Neural progenitor cell (in vitro differentiated cells): ENCODE measurements around the gene PPP1R18. TPM values are rescaled to one million over a fixed set of nuclear protein-coding genes. Genes with fewer than 3 reads are reported as not detected.

Experiments
- DNase-seq: peaks from one replicate; pipeline ENCODE4 v3.0.0-alpha.2; 2016; ENCODE audit warnings: low spot score
- H2AFZ ChIP-seq: fragments of 200-600 bp; sonication (generic); replicated peaks from 2 replicates; pipeline ENCODE4 v1.6.1; 2016; ENCODE audit warnings: antibody characterized with exemption
- H3F3A ChIP-seq: fragments of 200-600 bp; sonication (generic); 2 replicates; pipeline ENCODE4 v1.6.1; 2016; ENCODE audit warnings: antibody characterized with exemption, low read depth
- H3K27ac ChIP-seq: fragments of 200-600 bp; sonication (generic); 2 replicates; pipeline ENCODE4 v1.5.1; 2016; ENCODE audit warnings: mild to moderate bottlenecking
- H3K27me3 ChIP-seq: fragments of 200-600 bp; sonication (generic); 2 replicates; pipeline ENCODE4 v1.6.1; 2016; ENCODE audit warnings: mild to moderate bottlenecking, moderate library complexity
- H3K36me3 ChIP-seq: fragments of 200-600 bp; sonication (generic); 2 replicates; pipeline ENCODE4 v1.5.1; 2016
- H3K4me1 ChIP-seq: fragments of 200-600 bp; sonication (generic); 2 replicates; pipeline ENCODE4 v1.6.1; 2016; ENCODE audit warnings: mixed run types
- H3K4me2 ChIP-seq: fragments of 200-600 bp; sonication (generic); 2 replicates; pipeline ENCODE4 v1.6.1; 2016
- H3K4me3 ChIP-seq: fragments of 200-600 bp; sonication (generic); 2 replicates; pipeline ENCODE4 v1.5.1; 2016
- H3K79me2 ChIP-seq: fragments of 200-600 bp; sonication (generic); 2 replicates; pipeline ENCODE4 v1.6.1; 2016; ENCODE audit warnings: low read depth
- H3K9ac ChIP-seq: fragments of 200-600 bp; sonication (generic); 2 replicates; pipeline ENCODE4 v1.6.1; 2016
- H3K9me3 ChIP-seq: fragments of 200-600 bp; sonication (generic); 2 replicates; pipeline ENCODE4 v1.5.1; 2016; ENCODE audit warnings: low read depth
- H4K20me1 ChIP-seq: fragments of 200-600 bp; sonication (generic); 2 replicates; pipeline ENCODE4 v1.6.1; 2016; ENCODE audit warnings: low read depth
- H3K27ac Mint-ChIP-seq: 3 replicates; pipeline ENCODE4 v1.8.0; 2021; ENCODE audit warnings: mixed read lengths
- H3K27me3 Mint-ChIP-seq: 2 replicates; pipeline ENCODE4 v1.8.0; 2022; ENCODE audit warnings: low read depth, mild to moderate bottlenecking, inconsistent platforms, moderate library complexity, mixed read lengths; ENCODE audit not compliant: insufficient read depth
- H3K36me3 Mint-ChIP-seq: 3 replicates; pipeline ENCODE4 v1.8.0; 2021; ENCODE audit warnings: mixed read lengths
- H3K4me1 Mint-ChIP-seq: 3 replicates; pipeline ENCODE4 v1.8.0; 2021; ENCODE audit warnings: mixed read lengths
- H3K4me3 Mint-ChIP-seq: 3 replicates; pipeline ENCODE4 v1.8.0; 2021; ENCODE audit warnings: mild to moderate bottlenecking, moderate library complexity, mixed read lengths
- H3K9me3 Mint-ChIP-seq: 3 replicates; pipeline ENCODE4 v1.8.0; 2020; ENCODE audit warnings: mixed read lengths
- EZH2 ChIP-seq: fragments of 200-600 bp; sonication (generic); IDR thresholded peaks from 2 replicates; pipeline ENCODE4 v1.6.1; 2017; ENCODE audit warnings: antibody characterized with exemption, mild to moderate bottlenecking, moderate library complexity
- EZH2phosphoT487 ChIP-seq: fragments of 200-600 bp; sonication (generic); IDR thresholded peaks from 2 replicates; pipeline ENCODE4 v1.6.1; 2017; ENCODE audit warnings: antibody characterized with exemption
- total RNA-seq: library from RNA; depleted of rRNA; stranded (reverse); fragments of >200 nt; gene quantifications from 2 replicates; pipeline ENCODE4 v1.2.3, GENCODE V29; 2015; ENCODE audit warnings: low replicate concordance
- TF ChIP-seq, protein P1 (sequence below): fragments of 200-600 bp; sonication (generic); IDR thresholded peaks from 2 replicates; pipeline ENCODE4 v1.5.1; 2017; ENCODE audit warnings: antibody characterized with exemption, mild to moderate bottlenecking

Gene PPP1R18
- total RNA-seq, 1 donor from 2014 or later = 10.2 TPM

DNA sequence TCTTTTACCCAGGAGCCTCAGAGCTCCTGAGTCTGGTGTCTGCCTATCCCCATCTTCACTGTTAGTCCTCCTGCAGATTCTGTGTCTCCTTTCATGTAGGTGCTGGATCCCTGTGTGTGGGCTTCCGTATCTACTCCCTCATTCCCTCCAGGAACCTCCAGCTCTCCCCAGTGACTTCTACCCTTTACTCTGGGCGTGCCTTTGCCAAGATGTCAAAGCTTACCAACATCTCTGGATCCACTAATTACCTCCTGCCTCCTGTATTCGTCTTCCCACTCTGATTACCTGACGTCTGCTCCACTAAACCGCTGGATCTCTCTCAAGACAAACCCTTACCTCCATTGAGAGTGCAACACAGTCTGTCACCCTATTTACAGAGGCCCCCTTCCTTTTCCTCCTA, 41.7 kb downstream of the PPP1R18 start:
- Histone ChIP-seq H3F3A (peaks cover 15% of the 10 kb centered on the region), H3K4me2 (no peak overlapping the region), H3K79me2 (peaks cover 30% of the 10 kb centered on the region), H3K4me3 (no peak overlapping the region), H3K9me3 (no peaks in the 10 kb centered on the region), H3K4me1 (peaks cover 10% of the 10 kb centered on the region), H4K20me1 (peaks cover 20% of the 10 kb centered on the region), H3K27ac (no peak overlapping the region), H3K27me3 (no peaks in the 10 kb centered on the region), H2AFZ (no peak overlapping the region), H3K9ac (no peak overlapping the region), H3K36me3 (no peaks in the 10 kb centered on the region)
- Mint-ChIP-seq H3K9me3 (no peaks in the 10 kb centered on the region), H3K27ac (no peak overlapping the region), H3K27me3 (peaks cover 2% of the 10 kb centered on the region), H3K4me1 (peaks cover 16% of the 10 kb centered on the region), H3K4me3 (no peak overlapping the region), H3K36me3 (peaks cover 25% of the 10 kb centered on the region)
- TF ChIP-seq EZH2phosphoT487 = no peak
- TF ChIP-seq, protein P1, sequence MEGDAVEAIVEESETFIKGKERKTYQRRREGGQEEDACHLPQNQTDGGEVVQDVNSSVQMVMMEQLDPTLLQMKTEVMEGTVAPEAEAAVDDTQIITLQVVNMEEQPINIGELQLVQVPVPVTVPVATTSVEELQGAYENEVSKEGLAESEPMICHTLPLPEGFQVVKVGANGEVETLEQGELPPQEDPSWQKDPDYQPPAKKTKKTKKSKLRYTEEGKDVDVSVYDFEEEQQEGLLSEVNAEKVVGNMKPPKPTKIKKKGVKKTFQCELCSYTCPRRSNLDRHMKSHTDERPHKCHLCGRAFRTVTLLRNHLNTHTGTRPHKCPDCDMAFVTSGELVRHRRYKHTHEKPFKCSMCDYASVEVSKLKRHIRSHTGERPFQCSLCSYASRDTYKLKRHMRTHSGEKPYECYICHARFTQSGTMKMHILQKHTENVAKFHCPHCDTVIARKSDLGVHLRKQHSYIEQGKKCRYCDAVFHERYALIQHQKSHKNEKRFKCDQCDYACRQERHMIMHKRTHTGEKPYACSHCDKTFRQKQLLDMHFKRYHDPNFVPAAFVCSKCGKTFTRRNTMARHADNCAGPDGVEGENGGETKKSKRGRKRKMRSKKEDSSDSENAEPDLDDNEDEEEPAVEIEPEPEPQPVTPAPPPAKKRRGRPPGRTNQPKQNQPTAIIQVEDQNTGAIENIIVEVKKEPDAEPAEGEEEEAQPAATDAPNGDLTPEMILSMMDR = no peak
- no peak for DNase-seq

DNA sequence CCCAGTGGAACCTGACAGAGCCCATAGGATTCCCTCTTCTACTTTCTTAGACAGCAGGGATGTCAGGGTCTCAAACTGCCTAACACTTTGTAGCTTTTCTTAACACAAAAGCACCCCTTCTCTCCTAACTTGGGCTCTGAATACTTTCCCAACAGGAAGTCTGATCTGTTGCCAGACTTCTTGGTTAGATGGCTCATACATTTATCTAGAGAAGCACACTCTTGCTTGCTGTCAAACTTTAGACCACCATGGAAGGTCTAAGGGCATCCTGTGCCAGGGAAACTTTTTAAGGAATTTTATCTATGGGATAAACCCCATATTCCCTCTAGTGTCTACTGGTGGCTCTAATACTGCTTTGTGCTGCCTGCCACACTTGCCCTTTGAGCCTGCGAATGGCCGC, 42.8 kb downstream of the PPP1R18 start:
- Histone ChIP-seq H3K4me1 (peaks cover 10% of the 10 kb centered on the region), H3K9me3 (no peaks in the 10 kb centered on the region), H3K4me2 (no peak overlapping the region), H3K36me3 (no peaks in the 10 kb centered on the region), H4K20me1 (peaks cover 20% of the 10 kb centered on the region), H3K27me3 (no peaks in the 10 kb centered on the region), H2AFZ (no peak overlapping the region), H3F3A (peaks cover 15% of the 10 kb centered on the region), H3K9ac (no peak overlapping the region), H3K27ac (no peak overlapping the region), H3K4me3 (no peak overlapping the region), H3K79me2 (peaks cover 27% of the 10 kb centered on the region)
- TF ChIP-seq, protein P1 = no peak
- TF ChIP-seq EZH2phosphoT487 = no peak
- H3K36me3 Mint-ChIP-seq = peaks cover 24% of the 10 kb centered on the region
- H3K4me1 Mint-ChIP-seq = peaks cover 16% of the 10 kb centered on the region
- H3K27ac Mint-ChIP-seq = no peak overlapping the region
- H3K9me3 Mint-ChIP-seq = no peaks in the 10 kb centered on the region
- DNase-seq = no peak
- peaks cover 2% of the 10 kb centered on the region for H3K27me3 Mint-ChIP-seq
- no peak overlapping the region for H3K4me3 Mint-ChIP-seq

DNA sequence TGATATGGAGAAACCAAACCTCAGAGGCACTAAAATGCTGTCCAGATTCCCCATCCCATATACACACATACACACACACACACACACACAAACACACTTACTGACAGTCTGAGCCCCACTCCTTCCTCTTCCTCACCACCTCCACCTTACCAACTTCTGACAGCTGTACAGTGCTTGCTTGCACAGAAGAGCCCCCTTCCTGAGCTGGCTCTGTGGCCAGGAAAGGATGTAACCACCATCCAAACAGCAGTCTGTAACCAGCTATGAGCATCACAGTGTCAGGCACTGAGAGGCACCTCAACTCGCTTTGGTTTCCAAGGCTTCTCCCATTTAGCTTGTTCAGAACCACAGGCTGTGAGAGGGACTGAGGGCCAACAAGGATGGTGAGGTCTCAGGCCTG, 45.4 kb downstream of the PPP1R18 start:
- Histone ChIP-seq H2AFZ (no peak overlapping the region), H3K27ac (no peak overlapping the region), H3K79me2 (peaks cover 9% of the 10 kb centered on the region), H3K9ac (no peak overlapping the region), H3K4me3 (no peak overlapping the region), H3K9me3 (no peaks in the 10 kb centered on the region), H3K27me3 (no peaks in the 10 kb centered on the region), H3K36me3 (no peaks in the 10 kb centered on the region), H4K20me1 (peaks cover 13% of the 10 kb centered on the region), H3K4me1 (peaks cover under 1% of the 10 kb centered on the region), H3F3A (peaks cover 10% of the 10 kb centered on the region), H3K4me2 (no peak overlapping the region)
- Mint-ChIP-seq H3K4me1 (peaks cover 4% of the 10 kb centered on the region), H3K9me3 (no peaks in the 10 kb centered on the region), H3K4me3 (no peak overlapping the region), H3K36me3 (peaks cover 29% of the 10 kb centered on the region), H3K27ac (no peak overlapping the region), H3K27me3 (peaks cover 2% of the 10 kb centered on the region)
- TF ChIP-seq, protein P1 = no peak
- no peak for TF ChIP-seq EZH2
- TF ChIP-seq EZH2phosphoT487 = no peak
- no peak for DNase-seq
